ENCODE data around the gene KRT33B. TPM values are rescaled to one million over a fixed set of nuclear protein-coding genes. Genes with fewer than 3 reads are reported as not detected.

The KRT33B gene
- total RNA-seq, 1 experiment from 2014 or later: not detected

DNA sequence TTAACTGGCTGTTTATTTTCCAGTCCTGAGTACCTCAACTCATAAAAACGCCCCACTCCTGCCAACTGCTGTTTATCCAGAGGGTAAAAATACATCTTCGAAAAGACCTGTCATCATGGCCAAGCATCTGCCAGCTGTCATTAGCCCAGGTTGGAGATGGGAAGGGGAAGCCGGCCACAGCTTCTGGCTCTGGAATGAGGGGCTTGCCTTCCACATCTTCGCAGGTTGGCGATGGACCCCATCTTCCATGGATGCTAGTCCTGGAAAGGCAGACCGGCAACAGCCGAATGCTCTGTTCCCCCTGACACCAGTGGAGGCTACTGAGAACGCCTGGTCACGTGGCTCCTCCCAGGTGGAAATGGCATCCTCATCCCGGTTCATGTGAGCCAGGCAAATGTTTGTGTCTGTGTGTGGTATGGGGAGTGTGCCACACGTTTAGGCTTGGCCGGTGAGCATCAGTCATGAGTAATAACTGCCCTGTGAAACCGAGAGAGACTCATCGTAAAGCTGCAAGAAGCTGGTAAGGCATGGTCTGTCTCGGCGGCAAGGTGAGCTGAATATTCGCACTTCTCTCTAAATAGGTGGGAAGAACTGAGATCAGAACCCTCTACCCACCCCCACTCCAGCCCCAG, 53.7 kb downstream of the KRT33B start:
- ChIA-PET POLR2A (no interaction called here), CTCF (interaction anchor here (0.6 kb wide), 1 partner anchor 26 kb away, joined by 3 read pairs; no protein-coding TSS in a partner anchor)
- Mint-ChIP-seq H3K4me1 (ENCODE audit: low read depth, unreplicated experiment) (no peaks in the 10 kb centered on the region), H3K9me3 (ENCODE audit: unreplicated experiment) (peaks cover 20% of the 10 kb centered on the region), H3K27ac (ENCODE audit: unreplicated experiment) (no peak overlapping the region), H3K4me3 (ENCODE audit: unreplicated experiment) (no peak overlapping the region), H3K27me3 (ENCODE audit: insufficient read depth, unreplicated experiment) (no peaks in the 10 kb centered on the region), H3K36me3 (ENCODE audit: insufficient read depth, unreplicated experiment) (no peaks in the 10 kb centered on the region)
- Histone ChIP-seq H3K36me3 (ENCODE audit: control insufficient read depth, insufficient read depth, low read length) (no peaks in the 10 kb centered on the region), H3K9me3 (peaks cover 13% of the 10 kb centered on the region), H3K27me3 (replicated peaks; ENCODE audit: control insufficient read depth, insufficient read depth, low read length) (no peaks in the 10 kb centered on the region), H3K4me1 (no peaks in the 10 kb centered on the region), H3K4me3 (ENCODE audit: low read depth, low read length) (no peak overlapping the region)
- intact Hi-C loops (cut with micrococcal nuclease; ENCODE audit: unreplicated experiment): no loop called here
- BruUV-seq (replicated peaks): no TSS peak
- DNase-seq: no peak
- TF ChIP-seq, protein P1, sequence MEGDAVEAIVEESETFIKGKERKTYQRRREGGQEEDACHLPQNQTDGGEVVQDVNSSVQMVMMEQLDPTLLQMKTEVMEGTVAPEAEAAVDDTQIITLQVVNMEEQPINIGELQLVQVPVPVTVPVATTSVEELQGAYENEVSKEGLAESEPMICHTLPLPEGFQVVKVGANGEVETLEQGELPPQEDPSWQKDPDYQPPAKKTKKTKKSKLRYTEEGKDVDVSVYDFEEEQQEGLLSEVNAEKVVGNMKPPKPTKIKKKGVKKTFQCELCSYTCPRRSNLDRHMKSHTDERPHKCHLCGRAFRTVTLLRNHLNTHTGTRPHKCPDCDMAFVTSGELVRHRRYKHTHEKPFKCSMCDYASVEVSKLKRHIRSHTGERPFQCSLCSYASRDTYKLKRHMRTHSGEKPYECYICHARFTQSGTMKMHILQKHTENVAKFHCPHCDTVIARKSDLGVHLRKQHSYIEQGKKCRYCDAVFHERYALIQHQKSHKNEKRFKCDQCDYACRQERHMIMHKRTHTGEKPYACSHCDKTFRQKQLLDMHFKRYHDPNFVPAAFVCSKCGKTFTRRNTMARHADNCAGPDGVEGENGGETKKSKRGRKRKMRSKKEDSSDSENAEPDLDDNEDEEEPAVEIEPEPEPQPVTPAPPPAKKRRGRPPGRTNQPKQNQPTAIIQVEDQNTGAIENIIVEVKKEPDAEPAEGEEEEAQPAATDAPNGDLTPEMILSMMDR (IDR thresholded peaks at IDR 0.05; ENCODE audit: insufficient read depth in 1 of 2, low read depth in 1 of 2, low read length in 1 of 2, severe bottlenecking in 1 of 2, unreplicated experiment in 1 of 2): no peak

- no peaks in the 10 kb centered on the region for H3K27me3 ChIP-seq (replicated peaks; ENCODE audit: control insufficient read depth, insufficient read depth, low read length)
- intact Hi-C loops (cut with micrococcal nuclease; ENCODE audit: unreplicated experiment): no loop called here
- POLR2A ChIA-PET: no interaction called here
- no peak within 1 kb of the TSS for H3K27ac Mint-ChIP-seq (ENCODE audit: unreplicated experiment)
- DNase-seq: no peak
- no peak within 1 kb of the TSS for H3K4me3 Mint-ChIP-seq (ENCODE audit: unreplicated experiment)
- no peaks in the 10 kb centered on the region for H3K4me1 Mint-ChIP-seq (ENCODE audit: low read depth, unreplicated experiment)
- no peaks in the 10 kb centered on the region for H3K4me1 ChIP-seq
- CTCF ChIA-PET: interaction anchor here (0.5 kb wide), 1 partner anchor 416 kb away, joined by 3 read pairs; no protein-coding TSS in a partner anchor
- peaks cover 14% of the 10 kb centered on the region for H3K9me3 Mint-ChIP-seq (ENCODE audit: unreplicated experiment)
- H3K27me3 Mint-ChIP-seq (ENCODE audit: insufficient read depth, unreplicated experiment): no peaks in the 10 kb centered on the region
- H3K36me3 ChIP-seq (ENCODE audit: control insufficient read depth, insufficient read depth, low read length): no peaks in the 10 kb centered on the region
- TF ChIP-seq, protein P1 (IDR thresholded peaks at IDR 0.05; ENCODE audit: insufficient read depth in 1 of 2, low read depth in 1 of 2, low read length in 1 of 2, severe bottlenecking in 1 of 2, unreplicated experiment in 1 of 2): no peak
- no peak within 1 kb of the TSS for H3K4me3 ChIP-seq (ENCODE audit: low read depth, low read length)
- peaks cover 13% of the 10 kb centered on the region for H3K9me3 ChIP-seq
- H3K36me3 Mint-ChIP-seq (ENCODE audit: insufficient read depth, unreplicated experiment): no peaks in the 10 kb centered on the region
- no TSS peak for BruUV-seq (replicated peaks)
Measured at GRCh38 chr17:41315204-41315794, 54.3 kb downstream of the KRT33B start, which contains the start of gene KRTAP17-1. Gene KRTAP17-1, minus strand, starts transcription at chr17:41315710. Its CDS starts 60 bp downstream, at chr17:41315650.

Other genes starting within 250 kb of the KRT33B start
- gene KRTAP4-12, start 245.6 kb downstream of the KRT33B start, total RNA-seq (2022): not detected in 2 replicates
- not detected in 2 replicates for gene KRTAP4-6, start 229.3 kb downstream of the KRT33B start, total RNA-seq (2022)
- gene KRTAP4-5, start 220.0 kb downstream of the KRT33B start, total RNA-seq (2022): not detected in 2 replicates
- gene KRTAP4-4, start 209.1 kb downstream of the KRT33B start, total RNA-seq (2022): not detected in 2 replicates
- not detected in 2 replicates for gene KRTAP4-3, start 201.6 kb downstream of the KRT33B start, total RNA-seq (2022)
- not detected in 2 replicates for gene KRTAP4-2, start 191.6 kb downstream of the KRT33B start, total RNA-seq (2022)
- gene KRTAP4-1, start 184.9 kb downstream of the KRT33B start, total RNA-seq (2022): 0.49 TPM in 1 of 2 replicates, not detected in the other
- not detected in 2 replicates for gene KRTAP9-1, start 179.9 kb downstream of the KRT33B start, total RNA-seq (2022)
- gene KRTAP9-2, start 143.2 kb downstream of the KRT33B start, total RNA-seq (2022): not detected in 2 replicates
- gene KRTAP9-3, start 137.4 kb downstream of the KRT33B start, total RNA-seq (2022): not detected in 2 replicates
- not detected in 2 replicates for gene KRTAP9-8, start 131.8 kb downstream of the KRT33B start, total RNA-seq (2022)
- not detected in 2 replicates for gene KRTAP9-4, start 120.1 kb downstream of the KRT33B start, total RNA-seq (2022)
- not detected in 2 replicates for gene KRTAP9-9, start 114.4 kb downstream of the KRT33B start, total RNA-seq (2022)
- not detected in 2 replicates for gene KRTAP9-6, start 104.4 kb downstream of the KRT33B start, total RNA-seq (2022)
- not detected in 2 replicates for gene KRTAP9-7, start 94.1 kb downstream of the KRT33B start, total RNA-seq (2022)
- gene KRTAP29-1, start 67.0 kb downstream of the KRT33B start, total RNA-seq (2022): not detected in 2 replicates
- not detected in 2 replicates for gene KRTAP16-1, start 60.5 kb downstream of the KRT33B start, total RNA-seq (2022)
- gene KRTAP17-1, start 54.1 kb downstream of the KRT33B start, total RNA-seq (2022): not detected in 2 replicates
- gene KRT33A, start 19.0 kb downstream of the KRT33B start, total RNA-seq (2022): not detected in 2 replicates
- gene KRT34, start 12.5 kb upstream of the KRT33B start, total RNA-seq (2022): not detected in 2 replicates
- gene KRT31, start 27.8 kb upstream of the KRT33B start, total RNA-seq (2022): not detected in 2 replicates
- gene KRT37, start 54.8 kb upstream of the KRT33B start, total RNA-seq (2022): not detected in 2 replicates
- not detected in 2 replicates for gene KRT38, start 71.2 kb upstream of the KRT33B start, total RNA-seq (2022)
- gene KRT32, start 97.6 kb upstream of the KRT33B start, total RNA-seq (2022): not detected in 2 replicates
- gene KRT35, start 111.3 kb upstream of the KRT33B start, total RNA-seq (2022): not detected in 2 replicates
- not detected in 2 replicates for gene KRT36, start 120.1 kb upstream of the KRT33B start, total RNA-seq (2022)
- 0.35 TPM in 1 of 2 replicates, not detected in the other for gene KRT13, start 135.8 kb upstream of the KRT33B start, total RNA-seq (2022)
- 5.3 and 10.5 TPM in 2 replicates for gene KRT15, start 149.1 kb upstream of the KRT33B start, total RNA-seq (2022)
- gene KRT19, start 158.5 kb upstream of the KRT33B start, total RNA-seq (2022): 975 and 1,121 TPM in 2 replicates
- not detected in 2 replicates for gene KRT9, start 202.2 kb upstream of the KRT33B start, total RNA-seq (2022)
- gene KRT14, start 217.1 kb upstream of the KRT33B start, total RNA-seq (2022): not detected in 2 replicates
- not detected in 2 replicates for gene KRT16, start 243.0 kb upstream of the KRT33B start, total RNA-seq (2022)